RWPE2 (cell line): ENCODE measurements around the gene RB1.
A peak's percentile ranks its signal among the peaks of the same experiment; 100 is the strongest.

Source experiments
- ATAC-seq: fragments of 200-7000 bp; cut with Tn5 transposase; 3 replicates; pipeline ENCODE4 v1.9.1; 2021; ENCODE audit warnings: low read depth
- DNase-seq: peaks from one replicate; pipeline ENCODE4 v3.0.0-alpha.2; 2020; ENCODE audit warnings: low spot score
- H3K27ac ChIP-seq: fragments of 450-650 bp; 2 replicates; pipeline ENCODE4 v1.5.1; 2017; ENCODE audit warnings: mild to moderate bottlenecking; ENCODE audit not compliant: poor library complexity, severe bottlenecking
- H3K27me3 ChIP-seq: fragments of 250-450 bp; sonication (Bioruptor Pico); 2 replicates; pipeline ENCODE4 v1.5.1; 2021; ENCODE audit warnings: mild to moderate bottlenecking, moderate library complexity; ENCODE audit not compliant: insufficient read depth, poor library complexity, severe bottlenecking
- H3K36me3 ChIP-seq: fragments of 250-450 bp; sonication (Bioruptor Pico); 2 replicates; pipeline ENCODE4 v1.5.1; 2020; ENCODE audit warnings: low read depth, mild to moderate bottlenecking, moderate library complexity
- H3K4me1 ChIP-seq: fragments of 250-450 bp; sonication (Bioruptor Pico); 2 replicates; pipeline ENCODE4 v1.5.1; 2021; ENCODE audit warnings: mild to moderate bottlenecking, moderate library complexity; ENCODE audit not compliant: insufficient read depth, poor library complexity, severe bottlenecking
- H3K4me3 ChIP-seq: fragments of 250-450 bp; sonication (Bioruptor Pico); 2 replicates; pipeline ENCODE4 v1.5.1; 2021; ENCODE audit warnings: mild to moderate bottlenecking, moderate library complexity; ENCODE audit not compliant: severe bottlenecking
- H3K9me3 ChIP-seq: fragments of 250-450 bp; sonication (Bioruptor Pico); 2 replicates; pipeline ENCODE4 v1.5.1; 2021; ENCODE audit warnings: mild to moderate bottlenecking, moderate library complexity; ENCODE audit not compliant: severe bottlenecking
- TF ChIP-seq, protein P1 (sequence below): fragments of 450-650 bp; IDR thresholded peaks from one replicate; pipeline ENCODE4 v1.5.1; 2017; ENCODE audit warnings: mild to moderate bottlenecking, moderate library complexity; ENCODE audit not compliant: poor library complexity, severe bottlenecking

The RB1 gene

DNA sequence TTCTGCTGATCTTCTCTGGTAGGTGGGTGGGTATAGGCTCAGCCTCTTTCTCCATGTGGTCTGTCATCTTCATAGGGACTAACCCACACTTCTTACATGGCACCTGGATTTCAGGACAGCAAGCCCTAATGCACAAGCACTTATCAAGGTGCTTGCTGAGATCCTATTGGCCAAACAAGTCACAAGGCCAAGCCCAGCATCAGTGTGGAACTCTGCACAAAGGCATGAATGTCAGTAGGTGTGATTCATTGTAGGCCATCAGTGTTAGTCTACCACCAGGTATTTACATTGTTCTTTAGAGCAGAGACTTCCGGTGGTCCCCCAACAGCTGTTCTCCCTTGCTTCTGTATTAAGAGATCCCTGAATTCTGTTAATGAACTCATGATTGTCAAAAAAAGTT lies 8.3 kb upstream of the RB1 start:
- Histone ChIP-seq H3K27me3 (no peaks in the 10 kb centered on the region), H3K4me3 (no peak overlapping the region), H3K36me3 (no peaks in the 10 kb centered on the region), H3K9me3 (no peaks in the 10 kb centered on the region), H3K4me1 (no peaks in the 10 kb centered on the region), H3K27ac (no peak overlapping the region)
- ATAC-seq (no peak), DNase-seq (no peak)
- TF ChIP-seq, protein P1, sequence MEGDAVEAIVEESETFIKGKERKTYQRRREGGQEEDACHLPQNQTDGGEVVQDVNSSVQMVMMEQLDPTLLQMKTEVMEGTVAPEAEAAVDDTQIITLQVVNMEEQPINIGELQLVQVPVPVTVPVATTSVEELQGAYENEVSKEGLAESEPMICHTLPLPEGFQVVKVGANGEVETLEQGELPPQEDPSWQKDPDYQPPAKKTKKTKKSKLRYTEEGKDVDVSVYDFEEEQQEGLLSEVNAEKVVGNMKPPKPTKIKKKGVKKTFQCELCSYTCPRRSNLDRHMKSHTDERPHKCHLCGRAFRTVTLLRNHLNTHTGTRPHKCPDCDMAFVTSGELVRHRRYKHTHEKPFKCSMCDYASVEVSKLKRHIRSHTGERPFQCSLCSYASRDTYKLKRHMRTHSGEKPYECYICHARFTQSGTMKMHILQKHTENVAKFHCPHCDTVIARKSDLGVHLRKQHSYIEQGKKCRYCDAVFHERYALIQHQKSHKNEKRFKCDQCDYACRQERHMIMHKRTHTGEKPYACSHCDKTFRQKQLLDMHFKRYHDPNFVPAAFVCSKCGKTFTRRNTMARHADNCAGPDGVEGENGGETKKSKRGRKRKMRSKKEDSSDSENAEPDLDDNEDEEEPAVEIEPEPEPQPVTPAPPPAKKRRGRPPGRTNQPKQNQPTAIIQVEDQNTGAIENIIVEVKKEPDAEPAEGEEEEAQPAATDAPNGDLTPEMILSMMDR, result no peak

DNA sequence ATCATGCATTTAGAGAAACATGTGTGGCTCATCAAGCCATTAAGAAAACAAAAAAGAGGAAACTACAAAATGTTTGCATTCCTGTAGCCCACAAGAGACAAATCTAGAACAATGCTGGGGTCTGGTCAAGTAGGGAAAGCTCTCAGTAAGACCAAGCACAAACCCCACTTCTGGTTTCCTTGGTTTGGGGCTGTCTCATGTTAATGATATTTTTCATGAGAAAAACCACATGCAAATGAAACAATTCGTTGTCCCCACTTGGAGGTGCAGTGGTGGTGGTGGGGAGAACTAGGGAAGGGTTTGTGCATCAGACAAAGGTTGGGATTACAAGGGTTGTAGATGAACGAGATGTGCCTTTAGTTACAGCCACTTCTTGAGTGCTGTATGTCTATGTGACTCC lies 7.0 kb upstream of the RB1 start:
- TF ChIP-seq, protein P1, result no peak
- no peaks in the 10 kb centered on the region for H3K9me3 ChIP-seq
- ATAC-seq (no peak), DNase-seq (no peak)
- H3K36me3 ChIP-seq, result no peaks in the 10 kb centered on the region
- no peaks in the 10 kb centered on the region for H3K4me1 ChIP-seq
- no peaks in the 10 kb centered on the region for H3K27me3 ChIP-seq
- H3K4me3 ChIP-seq, result no peak overlapping the region
- H3K27ac ChIP-seq, result no peak overlapping the region

DNA sequence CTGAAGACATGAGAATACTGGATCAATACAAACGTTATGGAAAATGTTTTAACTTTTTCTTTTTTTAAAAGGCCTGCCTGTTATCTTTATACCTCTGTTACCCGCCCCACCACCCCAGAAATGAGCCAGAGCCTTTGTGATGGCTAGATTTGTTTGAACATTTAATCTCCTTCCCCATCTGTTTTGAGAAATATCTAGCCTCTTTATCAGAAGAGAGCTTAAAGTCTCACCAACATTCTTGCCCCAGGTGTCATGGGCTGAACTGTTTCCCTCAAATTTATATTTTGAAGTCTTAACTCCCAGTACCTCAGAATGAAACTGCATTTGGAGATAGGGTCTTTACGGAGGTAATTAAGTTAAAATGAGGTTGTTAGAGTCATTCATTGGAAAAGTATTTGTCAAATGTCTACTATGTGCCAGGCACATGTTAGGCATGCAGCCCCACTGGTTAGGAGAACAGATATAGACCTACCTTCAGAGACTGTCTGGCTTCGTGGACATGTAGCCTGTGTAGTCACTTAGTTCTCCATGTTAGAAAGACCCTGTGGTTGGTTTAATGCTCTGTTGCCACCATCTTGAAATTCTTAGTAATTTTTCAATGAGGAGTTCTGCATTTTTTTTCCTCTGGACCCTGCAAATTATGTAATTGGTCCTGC lies 6.3 kb upstream of the RB1 start:
- DNase-seq (no peak), ATAC-seq (no peak)
- no peaks in the 10 kb centered on the region for H3K27me3 ChIP-seq
- H3K36me3 ChIP-seq, result no peaks in the 10 kb centered on the region
- H3K27ac ChIP-seq, result no peak overlapping the region
- TF ChIP-seq, protein P1, result no peak
- H3K9me3 ChIP-seq, result no peaks in the 10 kb centered on the region
- H3K4me3 ChIP-seq, result no peak overlapping the region
- no peaks in the 10 kb centered on the region for H3K4me1 ChIP-seq

DNA sequence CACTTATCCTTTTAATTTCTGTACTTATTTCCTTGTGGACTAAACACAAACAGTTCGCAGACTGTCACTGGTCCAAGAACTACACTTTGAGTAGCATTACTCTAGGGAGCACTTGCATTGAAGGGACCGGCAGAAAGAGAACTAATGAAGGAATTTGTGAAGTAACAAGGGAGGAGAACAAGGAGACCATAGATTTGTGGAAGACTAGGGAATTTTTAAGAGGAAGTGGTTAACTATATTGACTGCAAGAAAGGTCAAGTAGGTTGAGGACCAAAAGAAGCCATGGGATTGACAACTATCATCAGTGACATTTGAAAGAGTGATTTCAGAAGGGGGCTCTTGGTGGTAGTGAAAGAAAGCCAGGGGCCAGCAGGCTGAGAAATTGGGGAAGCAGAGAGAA lies 4.0 kb upstream of the RB1 start:
- Histone ChIP-seq H3K9me3 (no peaks in the 10 kb centered on the region), H3K27ac (no peak overlapping the region), H3K4me1 (no peaks in the 10 kb centered on the region), H3K36me3 (no peaks in the 10 kb centered on the region), H3K27me3 (no peaks in the 10 kb centered on the region), H3K4me3 (no peak overlapping the region)
- DNase-seq (no peak), ATAC-seq (no peak)
- TF ChIP-seq, protein P1, result no peak

DNA sequence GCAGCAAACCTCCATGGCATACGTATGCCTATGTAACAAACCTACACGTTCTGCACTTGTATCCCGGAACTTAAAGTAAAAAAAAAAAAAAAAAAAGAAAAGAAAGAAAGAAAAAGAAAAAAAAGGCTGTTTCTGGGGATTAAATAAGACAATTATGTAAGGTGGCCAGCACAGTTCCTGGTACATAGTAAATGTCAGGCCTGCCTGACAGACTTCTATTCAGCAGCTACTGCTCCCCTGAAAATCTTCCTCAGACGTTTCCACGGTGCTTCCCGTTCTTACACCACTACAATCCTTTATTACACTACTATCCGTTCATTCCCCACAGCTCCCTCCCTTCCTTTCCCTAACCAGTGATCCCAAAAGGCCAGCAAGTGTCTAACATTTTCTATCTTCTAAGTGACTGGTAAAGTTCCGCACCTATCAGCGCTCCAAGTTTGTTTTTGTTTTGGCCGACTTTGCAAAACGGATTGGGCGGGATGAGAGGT lies 636 bp upstream of the RB1 start:
- Histone ChIP-seq H3K4me1 (no peaks in the 10 kb centered on the region), H3K9me3 (no peaks in the 10 kb centered on the region), H3K27ac (peak overlapping the region; percentile 86), H3K36me3 (peaks cover 14% of the 10 kb centered on the region), H3K27me3 (no peaks in the 10 kb centered on the region), H3K4me3 (peak overlapping the region; percentile 74)
- TF ChIP-seq, protein P1, result no peak
- ATAC-seq (peak; percentile 9; the same call in 1 of the 3 replicates), DNase-seq (no peak)
